ENCODE results near the gene NOS1. TPM values are rescaled to one million over a fixed set of nuclear protein-coding genes. Genes with fewer than 3 reads are reported as not detected.
A peak's percentile ranks its signal among the peaks of the same experiment; 100 is the strongest.
"Not testable (repeated sequence)": the region's sequence is repeated elsewhere in the genome, so short reads cannot be mapped to it uniquely, and the experiment has no call there.

The NOS1 gene
- total RNA-seq, 2 experiments from 2014 or later, result not detected

- CTCF ChIA-PET (ENCODE audit: unreplicated experiment), result no interaction called here
- DNase-seq (ENCODE audit: low spot score), result no peak
Observed at GRCh38 chr12:117370588-117370987, 9.2 kb upstream of the NOS1 start.

GRCh38 chr12:117370000-117370399 lies 8.6 kb upstream of the NOS1 start:
- intact Hi-C loops (cut with micrococcal nuclease; ENCODE audit: unreplicated experiment), result loop anchor here (5.0 kb wide), 1 partner anchor 217 kb away; no protein-coding TSS in a partner anchor
- H3K36me3 ChIP-seq (ENCODE audit: insufficient read depth, low read length); DNase-seq (ENCODE audit: low spot score); CTCF ChIA-PET (ENCODE audit: unreplicated experiment); H3K4me3 ChIP-seq (ENCODE audit: low read depth, low read length, poor library complexity, severe bottlenecking); H3K4me2 ChIP-seq (ENCODE audit: low read length); H3K9me3 ChIP-seq (ENCODE audit: low read length); H4K20me1 ChIP-seq (ENCODE audit: insufficient read depth, low read length); BruUV-seq (replicated peaks); H3K4me1 ChIP-seq (ENCODE audit: insufficient read depth, low read length, poor library complexity, severe bottlenecking); POLR2A ChIA-PET; H2AFZ ChIP-seq (ENCODE audit: low read length); H3K9me2 ChIP-seq (ENCODE audit: insufficient read depth, low read length); H3K27ac ChIP-seq (ENCODE audit: low read depth, low read length, poor library complexity, severe bottlenecking); H3K79me2 ChIP-seq (ENCODE audit: insufficient read depth, low read depth, low read length): not testable (repeated sequence)

More at GRCh38 chr12:117370588-117370987, 9.2 kb upstream of the NOS1 start:
- Histone ChIP-seq H3K79me2 (ENCODE audit: insufficient read depth, low read depth, low read length) (no peaks in the 10 kb centered on the region), H3K36me3 (ENCODE audit: insufficient read depth, low read length) (no peaks in the 10 kb centered on the region), H3K4me3 (ENCODE audit: low read depth, low read length, poor library complexity, severe bottlenecking) (no peak overlapping the region), H4K20me1 (ENCODE audit: insufficient read depth, low read length) (no peaks in the 10 kb centered on the region), H3K4me2 (ENCODE audit: low read length) (no peak overlapping the region), H3K27ac (ENCODE audit: low read depth, low read length, poor library complexity, severe bottlenecking) (no peak overlapping the region), H3K9me2 (ENCODE audit: insufficient read depth, low read length) (no peaks in the 10 kb centered on the region), H3K4me1 (ENCODE audit: insufficient read depth, low read length, poor library complexity, severe bottlenecking) (no peaks in the 10 kb centered on the region), H2AFZ (ENCODE audit: low read length) (no peak overlapping the region), H3K9me3 (ENCODE audit: low read length) (no peaks in the 10 kb centered on the region)
- intact Hi-C loops (cut with micrococcal nuclease; ENCODE audit: unreplicated experiment), result no loop called here
- no TSS peak for BruUV-seq (replicated peaks)
- POLR2A ChIA-PET, result no interaction called here
- TF ChIP-seq CTCF (conservative IDR thresholded peaks at IDR 0.05; ENCODE audit: low read length) (no peak), EZH2phosphoT487 (IDR thresholded peaks at IDR 0.05; ENCODE audit: borderline replicate concordance, low read depth, low read length) (no peak)

- Histone ChIP-seq H3K4me3 (ENCODE audit: low read depth, low read length, poor library complexity, severe bottlenecking) (no peak overlapping the region), H3K4me2 (ENCODE audit: low read length) (no peak overlapping the region), H3K4me1 (ENCODE audit: insufficient read depth, low read length, poor library complexity, severe bottlenecking) (no peaks in the 10 kb centered on the region), H4K20me1 (ENCODE audit: insufficient read depth, low read length) (no peaks in the 10 kb centered on the region), H3K9me3 (ENCODE audit: low read length) (no peaks in the 10 kb centered on the region), H3K9me2 (ENCODE audit: insufficient read depth, low read length) (no peaks in the 10 kb centered on the region), H2AFZ (ENCODE audit: low read length) (0 out of 2 replicates have a peak overlapping the region, but pooled peaks have one; percentile 37), H3K36me3 (ENCODE audit: insufficient read depth, low read length) (no peaks in the 10 kb centered on the region), H3K27ac (ENCODE audit: low read depth, low read length, poor library complexity, severe bottlenecking) (no peak overlapping the region), H3K79me2 (ENCODE audit: insufficient read depth, low read depth, low read length) (no peaks in the 10 kb centered on the region)
- TF ChIP-seq EZH2phosphoT487 (IDR thresholded peaks at IDR 0.05; ENCODE audit: borderline replicate concordance, low read depth, low read length) (no peak), CTCF (conservative IDR thresholded peaks at IDR 0.05; ENCODE audit: low read length) (peak; percentile 95)
- peak; percentile 68 for DNase-seq (ENCODE audit: low spot score)
- BruUV-seq (replicated peaks), result no TSS peak
- ChIA-PET CTCF (ENCODE audit: unreplicated experiment) (interaction anchor here (0.9 to 1.0 kb wide), 2 partner anchors 222 to 470 kb away, joined by 3 read pairs; no protein-coding TSS in a partner anchor), POLR2A (no interaction called here)
- intact Hi-C loops (cut with micrococcal nuclease; ENCODE audit: unreplicated experiment), result loop anchor here (1.0 to 5.0 kb wide), 2 partner anchors 220 to 470 kb away; no protein-coding TSS in a partner anchor
Observed at GRCh38 chr12:117367006-117367638, 5.7 kb upstream of the NOS1 start.
